HepG2 (cell line): Measurements from ENCODE around the gene CTSW. TPM values are rescaled to one million over a fixed set of nuclear protein-coding genes. Genes with fewer than 3 reads are reported as not detected.

Experiments used
- AGO2 ChIP-seq: fragments of 200-400 bp; formaldehyde crosslinking; optimal IDR thresholded peaks from 2 replicates; pipeline ENCODE3; 2017; ENCODE audit warnings: mild to moderate bottlenecking, low read depth, low read length, moderate library complexity
- AKNA ChIP-seq: sonication (generic); formaldehyde crosslinking; IDR thresholded peaks from 2 replicates; pipeline ENCODE4 v1.4.0; 2020; ENCODE audit warnings: missing genetic modification reagents, borderline replicate concordance
- MAZ ChIP-seq, 2 experiments: sonication (generic) in 1 of 2; formaldehyde crosslinking in 1 of 2; IDR thresholded peaks; 2 replicates each; pipeline versions ENCODE4 v1.5.0 to v1.6.1; 2012 to 2020; ENCODE audit warnings: low read depth in 2 of 2, mild to moderate bottlenecking in 2 of 2, borderline replicate concordance in 1 of 2, improper control_type of control experiment in 1 of 2, low read length in 1 of 2, missing genetic modification reagents in 1 of 2, moderate library complexity in 1 of 2
- MTF1 ChIP-seq: sonication (generic); formaldehyde crosslinking; IDR thresholded peaks from 2 replicates; pipeline ENCODE4 v1.5.0; 2020; ENCODE audit warnings: missing genetic modification reagents
- POGK ChIP-seq: sonication (generic); formaldehyde crosslinking; conservative IDR thresholded peaks from 2 replicates; pipeline ENCODE4 v1.8.0; 2022; ENCODE audit warnings: mild to moderate bottlenecking, moderate library complexity, missing genetic modification reagents
- TFDP1 ChIP-seq: IDR thresholded peaks from 2 replicates; pipeline ENCODE4 v1.6.1; 2016; ENCODE audit warnings: missing compliant biosample characterization, missing genetic modification reagents, borderline replicate concordance
- TFE3 ChIP-seq: IDR thresholded peaks from 2 replicates; pipeline ENCODE4 v1.6.1; 2016
- YEATS2 ChIP-seq: sonication (generic); formaldehyde crosslinking; IDR thresholded peaks from 2 replicates; pipeline ENCODE4 v1.4.0; 2020; ENCODE audit warnings: missing genetic modification reagents, borderline replicate concordance
- ZBTB20 ChIP-seq: sonication (generic); formaldehyde crosslinking; IDR thresholded peaks from 2 replicates; pipeline ENCODE4 v1.8.1; 2023; ENCODE audit warnings: missing genetic modification reagents, low read depth, mild to moderate bottlenecking, borderline replicate concordance
- ZNF124 ChIP-seq: sonication (generic); formaldehyde crosslinking; IDR thresholded peaks from 2 replicates; pipeline ENCODE4 v1.4.0; 2020; ENCODE audit warnings: missing genetic modification reagents
- ZNF253 ChIP-seq: sonication (generic); formaldehyde crosslinking; IDR thresholded peaks from 2 replicates; pipeline ENCODE4 v1.8.0; 2022; ENCODE audit warnings: mild to moderate bottlenecking, missing genetic modification reagents, borderline replicate concordance
- ZNF558 ChIP-seq: sonication (generic); formaldehyde crosslinking; IDR thresholded peaks from 2 replicates; pipeline ENCODE4 v1.9.0; 2022; ENCODE audit warnings: mild to moderate bottlenecking, missing genetic modification reagents, borderline replicate concordance
- ZNF713 ChIP-seq: sonication (generic); formaldehyde crosslinking; IDR thresholded peaks from 2 replicates; pipeline ENCODE4 v1.4.0; 2020; ENCODE audit warnings: mild to moderate bottlenecking, missing genetic modification reagents
- ZUFSP ChIP-seq: sonication (generic); formaldehyde crosslinking; IDR thresholded peaks from 2 replicates; pipeline ENCODE4 v1.9.0; 2021; ENCODE audit warnings: missing genetic modification reagents, mild to moderate bottlenecking, borderline replicate concordance
- polyA plus RNA-seq, 8 experiments: library from polyadenylated mRNA; depleted of rRNA in 3 of 8; stranded (reverse) in 7 of 8; unstranded in 1 of 8; fragments of >200 nt; fragmentation: Illumina TruSeq in 4 of 8; extraction: Trizol in 4 of 8; gene quantifications; 2 replicates each; pipeline versions ENCODE4 v1.2.1 to v1.2.3, GENCODE V29; 2011 to 2016; ENCODE audit warnings: low read depth in 4 of 8, missing spikeins in 1 of 8, mixed read lengths in 1 of 8; ENCODE audit not compliant: insufficient read depth in 1 of 8
- total RNA-seq, 5 experiments: library from RNA; depleted of rRNA; stranded (reverse); fragments of >200 nt; fragmentation: Illumina TruSeq; extraction: Trizol; gene quantifications; 2 replicates each; pipeline ENCODE4 v1.2.3, GENCODE V29; 2016; ENCODE audit warnings: low read depth in 1 of 5

Gene CTSW
- total and polyA plus RNA-seq, 2 of the 13 experiments (the other 11 are each of a cell fraction or from before 2014, with no cell fraction given): 0.09 TPM; not detected in 1

- TF ChIP-seq AKNA (CRISPR knock-in tag) (no peak), ZBTB20 (CRISPR knock-in tag) (0 out of 2 replicates have a peak, but pooled peaks have one; percentile 28), TFE3 (peak; percentile 55; the same call in 1 of the 2 replicates), ZNF558 (CRISPR knock-in tag) (no peak), AGO2 (no peak), ZNF124 (CRISPR knock-in tag) (no peak), POGK (CRISPR knock-in tag) (peak; percentile 68), ZNF253 (CRISPR knock-in tag) (no peak), ZUFSP (CRISPR knock-in tag) (no peak), ZNF713 (CRISPR knock-in tag) (no peak), YEATS2 (CRISPR knock-in tag) (peak; percentile 51; the same call in 1 of the 2 replicates), MTF1 (CRISPR knock-in tag) (peak; percentile 51; the same call in 1 of the 2 replicates), MAZ (IDR thresholded peaks at IDR 0.05; ENCODE audit: borderline replicate concordance, low read depth, low read length) (peak; percentile 99), MAZ (CRISPR knock-in tag; IDR thresholded peaks at IDR 0.05; ENCODE audit: low read depth) (peak; percentile 100), TFDP1 (CRISPR knock-in tag) (peak; percentile 79; the same call in 1 of the 2 replicates)
These were observed 39.5 kb downstream of the CTSW start, which contains the start of gene DRAP1 (continued) for GRCh38 chr11:65919141-65919572.
